ENCODE measurements around the gene GPR173.

Gene GPR173

DNA sequence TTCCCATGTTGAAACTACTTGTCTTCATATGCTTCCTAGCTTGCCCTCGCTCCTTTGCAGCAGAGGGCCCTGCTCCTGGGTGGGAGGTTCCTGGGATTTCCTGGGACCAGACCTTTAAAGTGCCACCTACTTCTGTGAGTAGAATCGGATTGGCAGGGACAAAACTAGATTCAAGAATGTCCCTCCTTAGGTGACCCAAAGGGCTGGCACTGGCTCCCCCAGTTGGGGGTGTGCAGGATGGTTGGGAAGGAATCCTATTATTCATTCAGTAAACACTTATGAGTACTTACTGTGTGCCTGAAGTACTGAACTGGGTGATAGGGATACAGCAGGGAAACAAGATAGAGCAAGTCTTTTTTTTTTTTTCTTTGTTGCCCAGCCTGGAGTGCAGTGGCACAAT lies 42.8 kb downstream of the GPR173 start:
- no peak for DNase-seq

GRCh38 chrX:53093177-53093655 lies 44.6 kb downstream of the GPR173 start:
- DNase-seq = peak; percentile 73

GRCh38 chrX:53093748-53094581 lies 45.4 kb downstream of the GPR173 start, which contains the start of gene KANTR:
KANTR (plus strand) TSS chrX:53094142; CDS start chrX:53124273, 30,131 bp downstream.
- DNase-seq = peak; percentile 62

DNA sequence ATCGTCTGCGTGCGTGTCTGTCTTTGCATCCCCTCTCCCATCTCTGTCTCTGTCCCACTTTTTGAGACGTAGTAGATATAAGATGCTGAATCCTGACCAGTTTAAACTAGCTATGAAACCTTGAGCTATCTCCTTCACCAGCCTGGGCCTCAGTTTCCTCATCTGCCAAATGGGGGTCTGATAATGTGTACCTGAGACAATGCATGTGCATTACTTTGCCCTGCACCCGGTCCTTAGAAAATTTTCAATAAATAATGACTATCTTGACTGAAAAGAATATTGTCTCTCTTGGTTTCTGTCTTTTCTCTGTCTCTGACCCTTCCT lies 46.0 kb downstream of the GPR173 start:
- no peak for DNase-seq

GRCh38 chrX:53095796-53096195 lies 47.2 kb downstream of the GPR173 start:
- DNase-seq = no peak

DNA sequence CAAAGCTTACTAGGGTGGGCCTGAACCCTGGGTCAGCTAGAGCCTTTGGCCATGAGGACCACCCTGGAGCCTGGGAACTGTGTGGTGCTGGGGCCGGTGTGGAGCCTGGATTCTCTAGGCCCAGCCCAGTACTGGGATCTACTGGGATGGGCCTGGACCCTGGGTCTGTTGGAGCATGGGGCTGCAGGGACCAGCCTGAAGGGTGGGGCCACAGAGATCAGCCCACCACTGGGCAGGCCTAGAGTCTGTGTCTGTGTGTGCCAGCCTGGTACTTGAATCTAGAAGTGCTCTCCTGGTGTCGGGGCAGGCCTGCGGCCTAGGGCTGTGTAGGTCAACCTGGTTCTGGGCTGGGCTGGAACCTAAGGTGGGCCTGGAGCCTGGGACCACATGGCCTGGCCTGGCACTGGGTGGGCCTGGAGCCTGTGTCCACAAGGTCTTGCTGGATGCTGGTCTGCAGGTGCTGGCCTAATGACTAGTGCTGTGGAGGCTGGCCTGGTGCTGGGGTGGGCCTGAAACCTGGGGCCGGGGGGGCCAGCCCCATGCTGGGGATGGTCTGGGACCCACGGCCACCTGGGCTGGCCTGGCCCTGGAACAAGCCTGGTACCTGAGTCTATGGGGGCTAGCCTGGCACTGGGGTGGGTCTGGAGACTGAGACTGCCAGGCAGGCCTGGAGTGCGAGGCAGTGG lies 66.4 kb downstream of the GPR173 start:
- no peak for DNase-seq

DNA sequence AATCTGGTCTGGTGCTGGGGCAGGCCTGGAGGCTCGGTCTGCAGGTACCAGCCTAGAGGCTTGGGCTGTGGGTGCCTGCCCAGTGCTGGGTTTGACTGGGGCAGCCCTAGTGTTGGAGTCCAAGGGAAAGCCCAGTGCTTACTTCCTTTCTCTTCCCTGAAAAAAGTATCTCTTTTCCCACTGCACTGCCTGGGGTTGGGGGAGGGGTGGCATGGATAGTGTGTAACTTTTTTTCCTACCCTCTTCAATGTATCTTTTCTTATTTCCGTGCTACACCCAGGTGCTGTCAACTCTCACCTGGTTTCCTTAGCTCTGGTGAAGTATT lies 66.9 kb downstream of the GPR173 start:
- DNase-seq = no peak

GRCh38 chrX:53116101-53116500 lies 67.5 kb downstream of the GPR173 start:
- no peak for DNase-seq

DNA sequence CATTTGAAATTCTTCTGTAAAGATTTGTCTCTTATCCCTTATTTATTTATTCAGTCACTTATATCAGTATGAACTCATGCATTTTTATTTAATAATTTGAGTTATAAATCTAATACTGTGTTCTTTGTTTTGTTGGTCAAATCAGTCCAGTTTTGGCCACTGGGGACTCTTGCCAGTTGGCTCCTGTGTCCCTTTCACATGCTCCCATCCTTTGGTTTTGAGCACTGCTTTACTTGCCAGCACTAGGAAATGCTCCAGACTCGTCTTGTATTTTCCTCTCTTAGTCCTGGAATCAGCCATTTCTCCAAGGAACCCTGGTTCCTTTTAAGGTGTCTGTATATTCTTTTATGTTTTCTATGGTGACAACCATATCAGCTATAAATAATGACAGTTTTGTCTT lies 73.4 kb downstream of the GPR173 start:
- DNase-seq = no peak

DNA sequence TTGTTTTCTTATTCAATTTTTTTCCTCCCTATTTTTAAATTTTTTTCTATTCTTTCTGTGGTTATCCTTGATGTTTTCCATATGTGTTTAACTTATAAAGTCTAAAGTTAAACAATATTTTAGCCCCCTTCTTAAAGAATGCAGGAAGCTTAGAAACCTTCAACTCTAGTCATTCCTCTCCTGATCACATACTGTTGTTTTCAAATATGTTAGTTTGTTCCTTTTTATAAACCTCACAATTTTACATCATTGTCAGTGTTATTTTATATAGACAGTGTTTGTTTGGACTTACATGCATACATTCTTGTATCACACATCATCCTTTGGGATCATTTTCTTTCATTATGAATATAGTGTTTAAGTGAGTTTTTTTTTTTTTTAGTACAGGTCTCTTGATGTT lies 76.9 kb downstream of the GPR173 start:
- no peak for DNase-seq

DNA sequence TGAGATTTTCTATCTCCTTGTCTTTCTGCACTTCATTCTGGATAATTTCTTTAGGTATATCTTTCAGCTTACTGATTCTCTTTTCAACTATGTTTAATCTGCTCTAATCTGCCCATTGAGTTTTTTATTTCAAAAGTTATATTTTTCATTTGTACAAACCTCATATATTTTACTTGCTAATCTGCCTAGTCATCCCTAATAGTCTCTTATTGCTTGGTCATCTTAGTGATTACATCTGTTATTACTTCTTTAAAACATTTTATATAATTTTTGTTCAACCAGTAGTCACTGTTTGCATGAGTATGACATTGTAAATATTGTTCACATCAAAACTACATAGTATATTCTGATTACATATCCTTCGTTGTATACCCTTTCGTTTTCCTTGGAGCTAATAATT lies 77.8 kb downstream of the GPR173 start:
- no peak for DNase-seq

DNA sequence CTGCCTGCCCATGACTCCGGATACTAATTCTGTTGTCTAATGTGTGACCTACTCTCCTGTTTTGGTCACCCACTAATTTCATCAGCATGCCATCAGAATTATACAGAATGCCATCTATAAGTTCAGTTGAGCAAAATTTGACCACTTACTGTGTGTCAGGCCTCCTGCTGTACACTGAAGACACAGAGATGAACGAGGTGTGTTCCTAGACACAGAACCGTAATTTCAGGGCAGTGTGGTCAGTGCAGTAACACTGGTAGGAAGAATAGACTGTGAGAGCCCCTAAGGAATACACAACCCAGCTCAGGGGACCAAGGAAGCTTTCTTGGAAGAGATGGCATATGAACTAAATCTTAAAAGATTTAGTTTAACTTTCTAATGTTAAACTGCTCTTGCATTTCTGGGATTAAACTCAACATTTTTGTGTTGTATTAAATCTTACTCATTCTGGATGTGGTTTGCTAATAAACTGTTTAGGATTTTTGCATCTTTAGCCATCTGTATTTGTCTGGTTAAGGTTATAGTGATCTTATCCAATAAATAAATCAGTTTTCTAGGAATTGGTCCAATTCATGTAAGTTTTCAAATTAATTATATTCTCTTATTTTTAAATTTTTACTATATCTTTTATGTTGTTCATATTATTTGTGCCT lies 79.6 kb downstream of the GPR173 start:
- no peak for DNase-seq

All from stimulated activated CD4-positive, alpha-beta T cell treated with anti-CD3 and anti-CD28 coated beads, Interleukin-12 subunit alpha, Interleukin-12 subunit beta, amount 100 ng/mL, for 4 hours (primary cell).